ENCODE results near the gene SLU7.

The SLU7 gene

GRCh38 chr5:160367261-160367660, 51.6 kb downstream of the SLU7 start:
- DNase-seq (ENCODE audit: low spot score) = no peak

GRCh38 chr5:160366230-160366629, 52.7 kb downstream of the SLU7 start:
- no peak for DNase-seq (ENCODE audit: low spot score)

GRCh38 chr5:160363660-160364395, 55.1 kb downstream of the SLU7 start:
- DNase-seq (ENCODE audit: low spot score) = no peak

- DNase-seq (ENCODE audit: low spot score) = no peak
Observed at GRCh38 chr5:160363211-160363610, 55.7 kb downstream of the SLU7 start.

GRCh38 chr5:160361624-160362228, 57.2 kb downstream of the SLU7 start:
- DNase-seq (ENCODE audit: low spot score) = no peak

- DNase-seq (ENCODE audit: low spot score) = no peak
Observed at GRCh38 chr5:160360310-160360709, 58.6 kb downstream of the SLU7 start.

- DNase-seq (ENCODE audit: low spot score) = no peak
Observed at GRCh38 chr5:160359816-160360215, 59.1 kb downstream of the SLU7 start.

- no peak for DNase-seq (ENCODE audit: low spot score)
Observed at GRCh38 chr5:160359242-160359641, 59.6 kb downstream of the SLU7 start.

GRCh38 chr5:160357861-160358411, 60.9 kb downstream of the SLU7 start:
- DNase-seq (ENCODE audit: low spot score) = peak; percentile 83

GRCh38 chr5:160357394-160357793, 61.5 kb downstream of the SLU7 start:
- no peak for DNase-seq (ENCODE audit: low spot score)

GRCh38 chr5:160356550-160357347, 62.1 kb downstream of the SLU7 start:
- no peak for DNase-seq (ENCODE audit: low spot score)

GRCh38 chr5:160354666-160355065, 64.2 kb downstream of the SLU7 start:
- no peak for DNase-seq (ENCODE audit: low spot score)

GRCh38 chr5:160353379-160353778, 65.5 kb downstream of the SLU7 start:
- no peak for DNase-seq (ENCODE audit: low spot score)

- DNase-seq (ENCODE audit: low spot score) = no peak
Observed at GRCh38 chr5:160352308-160352707, 66.6 kb downstream of the SLU7 start.

Measured in left forelimb (tissue), 1 donor.